Panc1 (cell line): ENCODE data around the gene NGEF. TPM values are rescaled to one million over a fixed set of nuclear protein-coding genes. Genes with fewer than 3 reads are reported as not detected.
A peak's percentile ranks its signal among the peaks of the same experiment; 100 is the strongest.

Experiments
- ATAC-seq: fragments of 200-7000 bp; cut with Tn5 transposase; 2 replicates; pipeline ENCODE4 v1.9.1; 2020; ENCODE audit warnings: mild to moderate bottlenecking, moderate library complexity
- BruUV-seq: library from RNA; stranded (reverse); fragments of 400-500 nt; replicated peaks from 2 replicates; lab custom pipeline; 2021; lab: Mats Ljungman, UMichigan
- CTCF ChIA-PET: fragments of 300-600 bp; sonication (Branson Sonifier 250); formaldehyde crosslinking; loops from one replicate; lab custom pipeline; 2022; ENCODE audit warnings: antibody characterized with exemption; lab: Charles Lee
- POLR2A ChIA-PET: fragments of 300-600 bp; sonication (Branson Sonifier 250); formaldehyde crosslinking; loops from one replicate; lab custom pipeline; 2022; ENCODE audit warnings: antibody characterized with exemption; lab: Charles Lee
- DNase-seq: peaks from one replicate; pipeline ENCODE4 v3.0.0-alpha.2; 2010; ENCODE audit warnings: low read depth, low spot score
- H3K27ac ChIP-seq: 2 replicates; pipeline ENCODE4 v1.5.1; 2011; ENCODE audit warnings: mild to moderate bottlenecking, low read length, inconsistent platforms
- H3K27me3 ChIP-seq: fragments of 200-500 bp; sonication (Bioruptor generic); 2 replicates; pipeline ENCODE4 v1.6.0; 2014; ENCODE audit warnings: low read length, inconsistent platforms; ENCODE audit not compliant: control insufficient read depth, insufficient read depth
- H3K36me3 ChIP-seq: fragments of 200-500 bp; sonication (Bioruptor generic); 2 replicates; pipeline ENCODE4 v1.5.1; 2014; ENCODE audit warnings: inconsistent platforms, mild to moderate bottlenecking, low read length, moderate library complexity; ENCODE audit not compliant: control insufficient read depth, insufficient read depth
- H3K4me1 ChIP-seq: 2 replicates; pipeline ENCODE4 v1.5.1; 2011; ENCODE audit warnings: inconsistent platforms, mild to moderate bottlenecking, low read length, moderate library complexity; ENCODE audit not compliant: control insufficient read depth, insufficient read depth
- H3K4me3 ChIP-seq, 2 experiments: 2 replicates each; pipeline ENCODE4 v1.5.1; 2011 to 2012; ENCODE audit warnings: low read depth in 2 of 2, low read length in 2 of 2, mild to moderate bottlenecking in 2 of 2, inconsistent platforms in 1 of 2, moderate library complexity in 1 of 2
- H3K9me3 ChIP-seq: fragments of 200-500 bp; sonication (Bioruptor generic); 2 replicates; pipeline ENCODE4 v1.5.1; 2014; ENCODE audit warnings: low read depth, mild to moderate bottlenecking, inconsistent platforms, low read length, moderate library complexity; ENCODE audit not compliant: control insufficient read depth, insufficient read depth
- CTCF ChIP-seq: fragments of 450-650 bp; IDR thresholded peaks from 2 replicates; pipeline ENCODE4 v1.5.1; 2017; ENCODE audit warnings: mild to moderate bottlenecking
- POLR2AphosphoS5 ChIP-seq: IDR thresholded peaks from 2 replicates; pipeline ENCODE4 v1.6.1; 2012; ENCODE audit warnings: mild to moderate bottlenecking, low read depth, low read length, moderate library complexity
- REST ChIP-seq, 2 experiments: IDR thresholded peaks; 2 replicates each; pipeline ENCODE4 v1.6.1; 2011 to 2012; ENCODE audit warnings: low read depth in 2 of 2, control low read depth in 1 of 2, low read length in 1 of 2, mild to moderate bottlenecking in 1 of 2, moderate library complexity in 1 of 2; ENCODE audit not compliant: insufficient read depth in 1 of 2
- SIN3A ChIP-seq: IDR thresholded peaks from 2 replicates; pipeline ENCODE4 v1.6.1; 2012; ENCODE audit warnings: low read depth, mild to moderate bottlenecking, low read length, moderate library complexity, borderline replicate concordance; ENCODE audit not compliant: insufficient read depth
- TCF7L2 ChIP-seq: IDR thresholded peaks from 2 replicates; pipeline ENCODE4 v1.6.1; 2011; ENCODE audit warnings: mild to moderate bottlenecking, low read depth, low read length, inconsistent platforms
- in situ Hi-C: cut with HindIII; loops from 2 replicates; pipeline ENCODE4 v1.10.0; 2016; ENCODE audit warnings: low sequenced_read_pairs, low pct_unique_long_range_greater_than_20kb
- intact Hi-C: fragments of 100-400 bp; cut with micrococcal nuclease; formaldehyde crosslinking; loops from one replicate; pipeline ENCODE4 v1.10.0; 2022; ENCODE audit not compliant: unreplicated experiment
- total RNA-seq: library from RNA; stranded (reverse); gene quantifications from one replicate; pipeline ENCODE4 v1.2.1, GENCODE V29; 2021; ENCODE audit not compliant: unreplicated experiment

The NGEF gene
- total RNA-seq, 1 experiment from 2014 or later: 17.8 TPM

- Histone ChIP-seq H3K4me1 (no peaks in the 10 kb centered on the region), H3K4me3 (no peak overlapping the region), H3K27ac (no peak overlapping the region), H3K27me3 (no peaks in the 10 kb centered on the region), H3K9me3 (no peaks in the 10 kb centered on the region), H3K36me3 (no peaks in the 10 kb centered on the region)
- POLR2A ChIA-PET: no interaction called here
- in situ Hi-C loops (no loop called here), intact Hi-C loops (no loop called here)
- DNase-seq (no peak), ATAC-seq (no peak)
- no TSS peak for BruUV-seq
- CTCF ChIA-PET: no interaction called here
- no peak for TF ChIP-seq POLR2AphosphoS5
- TF ChIP-seq TCF7L2: no peak
- no peak for TF ChIP-seq SIN3A
- TF ChIP-seq REST (IDR thresholded peaks at IDR 0.05; ENCODE audit: insufficient read depth in 1 of 2, low read depth in 2 of 2, low read length in 1 of 2): no peak
- TF ChIP-seq CTCF: no peak
These were observed 121.4 kb downstream of the NGEF start for GRCh38 chr2:232891621-232892071.

- Histone ChIP-seq H3K36me3 (no peaks in the 10 kb centered on the region), H3K9me3 (no peaks in the 10 kb centered on the region), H3K27ac (no peak overlapping the region), H3K27me3 (no peaks in the 10 kb centered on the region), H3K4me1 (no peaks in the 10 kb centered on the region), H3K4me3 (no peak overlapping the region)
- BruUV-seq: no TSS peak
- POLR2A ChIA-PET: no interaction called here
- CTCF ChIA-PET: no interaction called here
- intact Hi-C loops (no loop called here), in situ Hi-C loops (no loop called here)
- TF ChIP-seq SIN3A (no peak), REST (IDR thresholded peaks at IDR 0.05; ENCODE audit: insufficient read depth in 1 of 2, low read depth in 2 of 2, low read length in 1 of 2) (no peak), POLR2AphosphoS5 (no peak), CTCF (no peak), TCF7L2 (no peak)
- ATAC-seq (0 out of 2 replicates have a peak, but pooled peaks have one; percentile 9), DNase-seq (no peak)
These were observed 122.0 kb downstream of the NGEF start for GRCh38 chr2:232890896-232891601.
